Neural progenitor cell (in vitro differentiated cells): Measurements from ENCODE around the gene RNU11.
A peak's percentile ranks its signal among the peaks of the same experiment; 100 is the strongest.
"Not testable (repeated sequence)": the region's sequence is repeated elsewhere in the genome, so short reads cannot be mapped to it uniquely, and the experiment has no call there.

Experiments used
- EZH2 ChIP-seq: fragments of 200-600 bp; sonication (generic); IDR thresholded peaks from 2 replicates; pipeline ENCODE4 v1.6.1; 2017; ENCODE audit warnings: antibody characterized with exemption, mild to moderate bottlenecking, moderate library complexity
- EZH2phosphoT487 ChIP-seq: fragments of 200-600 bp; sonication (generic); IDR thresholded peaks from 2 replicates; pipeline ENCODE4 v1.6.1; 2017; ENCODE audit warnings: antibody characterized with exemption
- TF ChIP-seq, protein P1 (sequence below): fragments of 200-600 bp; sonication (generic); IDR thresholded peaks from 2 replicates; pipeline ENCODE4 v1.5.1; 2017; ENCODE audit warnings: antibody characterized with exemption, mild to moderate bottlenecking

DNA sequence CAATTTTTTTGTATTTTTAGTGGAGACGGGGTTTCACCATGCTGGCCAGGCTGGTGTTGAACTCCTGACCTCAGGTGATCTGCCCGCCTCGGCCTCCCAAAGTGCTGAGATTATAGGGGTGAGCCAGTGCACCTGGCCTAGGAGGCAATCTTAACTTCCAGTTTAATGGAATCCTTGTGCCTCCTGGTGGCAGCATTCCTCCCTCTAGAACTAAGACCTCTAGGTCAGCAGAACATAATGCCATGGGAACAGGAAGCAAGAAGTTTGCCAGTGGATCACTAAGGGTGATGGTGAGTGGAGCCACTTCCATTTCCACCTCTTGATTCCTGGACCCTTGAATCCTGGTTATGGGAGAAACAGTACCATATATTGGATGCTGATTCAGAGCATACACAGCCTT lies 5.5 kb downstream of the RNU11 start:
- not testable (repeated sequence) for TF ChIP-seq EZH2phosphoT487, EZH2
- TF ChIP-seq, protein P1, sequence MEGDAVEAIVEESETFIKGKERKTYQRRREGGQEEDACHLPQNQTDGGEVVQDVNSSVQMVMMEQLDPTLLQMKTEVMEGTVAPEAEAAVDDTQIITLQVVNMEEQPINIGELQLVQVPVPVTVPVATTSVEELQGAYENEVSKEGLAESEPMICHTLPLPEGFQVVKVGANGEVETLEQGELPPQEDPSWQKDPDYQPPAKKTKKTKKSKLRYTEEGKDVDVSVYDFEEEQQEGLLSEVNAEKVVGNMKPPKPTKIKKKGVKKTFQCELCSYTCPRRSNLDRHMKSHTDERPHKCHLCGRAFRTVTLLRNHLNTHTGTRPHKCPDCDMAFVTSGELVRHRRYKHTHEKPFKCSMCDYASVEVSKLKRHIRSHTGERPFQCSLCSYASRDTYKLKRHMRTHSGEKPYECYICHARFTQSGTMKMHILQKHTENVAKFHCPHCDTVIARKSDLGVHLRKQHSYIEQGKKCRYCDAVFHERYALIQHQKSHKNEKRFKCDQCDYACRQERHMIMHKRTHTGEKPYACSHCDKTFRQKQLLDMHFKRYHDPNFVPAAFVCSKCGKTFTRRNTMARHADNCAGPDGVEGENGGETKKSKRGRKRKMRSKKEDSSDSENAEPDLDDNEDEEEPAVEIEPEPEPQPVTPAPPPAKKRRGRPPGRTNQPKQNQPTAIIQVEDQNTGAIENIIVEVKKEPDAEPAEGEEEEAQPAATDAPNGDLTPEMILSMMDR, result peak; percentile 43
